GM12892 (cell line): Measurements from ENCODE around the gene SPTBN1.
"Not testable (repeated sequence)": the region's sequence is repeated elsewhere in the genome, so short reads cannot be mapped to it uniquely, and the experiment has no call there.

Source experiments
- DNase-seq: peaks from one replicate; pipeline ENCODE4 v3.0.0; 2011; ENCODE audit not compliant: insufficient read length
- FAIRE-seq: peaks from 2 replicates; lab custom pipeline; 2011; peaks lifted over from hg19 to GRCh38; lab: Jason Lieb, UNC
- POLR2A ChIP-seq: IDR thresholded peaks from 2 replicates; pipeline ENCODE4 v1.6.1; 2011; ENCODE audit warnings: low read depth, low read length, control low read depth
- POLR2AphosphoS5 ChIP-seq: IDR thresholded peaks from 2 replicates; pipeline ENCODE4 v1.6.1; 2011; ENCODE audit warnings: low read depth, low read length, control low read depth
- TAF1 ChIP-seq: IDR thresholded peaks from 2 replicates; pipeline ENCODE4 v1.6.1; 2011; ENCODE audit warnings: low read depth, mild to moderate bottlenecking, control low read depth, low read length, borderline replicate concordance

The SPTBN1 gene

DNA sequence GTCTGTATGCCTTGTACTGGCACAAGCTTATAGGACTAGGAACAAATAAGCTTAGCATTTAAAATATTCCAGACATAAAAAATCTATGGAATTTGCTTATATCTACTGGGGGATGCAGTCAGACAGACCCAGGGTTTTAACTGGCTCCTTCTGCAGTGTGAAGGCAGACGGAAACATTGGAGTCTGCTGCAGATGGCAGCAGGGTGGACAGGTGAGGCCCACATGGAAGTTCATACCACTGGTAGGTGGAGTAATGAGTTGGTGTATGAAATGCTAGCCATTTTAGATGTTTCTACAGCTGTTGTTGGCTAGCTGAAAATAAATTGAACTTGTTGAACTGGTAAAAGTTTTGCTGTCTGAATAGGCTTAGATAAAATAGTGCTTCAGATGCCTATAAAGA is 17.7 kb downstream of the SPTBN1 start:
- DNase-seq (no peak), FAIRE-seq (no peak)
- TF ChIP-seq POLR2A (no peak), POLR2AphosphoS5 (no peak), TAF1 (no peak)

GRCh38 chr2:54475285-54475684 is 19.2 kb downstream of the SPTBN1 start:
- TF ChIP-seq POLR2A (no peak), TAF1 (no peak), POLR2AphosphoS5 (no peak)
- no peak for FAIRE-seq

DNA sequence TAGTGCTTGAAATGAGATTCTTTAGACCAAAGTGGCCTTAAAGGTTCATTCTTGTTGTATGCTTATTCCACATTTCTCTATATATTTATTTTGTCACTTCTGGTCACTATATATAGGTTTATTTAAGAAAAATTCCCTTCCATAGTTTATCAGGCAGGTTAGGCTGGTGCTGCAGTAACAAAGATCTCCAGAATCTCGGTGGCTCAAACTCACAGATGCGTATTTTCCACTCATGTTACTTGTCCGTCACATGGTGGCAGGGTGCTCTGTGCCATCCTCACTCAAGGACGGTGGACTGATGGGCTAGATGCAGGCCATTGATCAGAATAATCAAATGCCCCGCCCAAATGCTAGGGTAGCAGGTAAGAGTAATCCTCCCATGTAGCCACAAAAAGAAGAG is 19.8 kb downstream of the SPTBN1 start:
- FAIRE-seq (no peak), DNase-seq (no peak)
- no peak for TF ChIP-seq POLR2A
- TF ChIP-seq POLR2AphosphoS5, result no peak
- TF ChIP-seq TAF1, result no peak

More at GRCh38 chr2:54475285-54475684, 19.2 kb downstream of the SPTBN1 start:
- no peak for DNase-seq

DNA sequence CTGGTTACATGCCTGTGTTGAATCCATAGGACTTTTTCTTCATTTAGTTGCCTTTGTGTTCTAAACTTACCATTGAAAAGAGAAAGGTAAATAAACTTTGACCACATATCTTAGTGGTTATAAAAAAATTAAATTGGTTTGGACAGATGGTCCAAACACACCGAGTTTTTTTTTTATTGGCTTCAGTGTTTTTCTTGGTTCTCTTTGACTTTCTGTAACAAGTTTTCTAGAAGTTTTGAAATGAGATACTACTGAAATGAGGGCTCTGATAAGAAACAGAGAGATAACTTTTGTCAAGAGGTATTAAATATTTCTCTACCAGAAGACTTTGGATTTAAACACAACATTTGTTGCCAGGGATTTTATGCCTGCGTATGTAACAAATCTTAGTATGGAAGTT is 20.7 kb downstream of the SPTBN1 start:
- no peak for FAIRE-seq
- TF ChIP-seq POLR2AphosphoS5 (no peak), TAF1 (no peak), POLR2A (no peak)
- DNase-seq, result no peak

- DNase-seq (no peak), FAIRE-seq (no peak)
- TF ChIP-seq TAF1, result no peak
- TF ChIP-seq POLR2AphosphoS5, result no peak
- TF ChIP-seq POLR2A, result no peak
Measured at GRCh38 chr2:54477896-54478295, 21.8 kb downstream of the SPTBN1 start.

GRCh38 chr2:54478899-54479298 is 22.8 kb downstream of the SPTBN1 start:
- no peak for FAIRE-seq
- TF ChIP-seq TAF1, result no peak

DNA sequence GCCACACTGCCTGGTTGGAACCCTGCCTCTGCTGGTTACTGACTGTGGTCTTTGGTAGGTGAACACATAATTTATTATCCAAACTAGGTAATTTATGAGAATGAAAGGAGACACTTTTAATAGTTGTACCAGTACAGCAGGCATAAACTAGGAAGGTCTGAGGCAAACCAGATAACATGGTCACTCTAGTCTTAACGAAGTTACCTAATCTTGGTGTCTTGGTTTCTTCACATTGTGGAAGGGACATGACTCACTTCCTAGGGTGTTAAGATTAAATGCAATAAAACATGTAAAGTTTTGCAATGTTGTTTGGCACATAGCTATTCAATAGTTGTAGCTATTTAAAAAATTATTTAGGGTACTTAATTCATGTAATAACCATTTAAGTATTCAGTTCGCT is 23.3 kb downstream of the SPTBN1 start:
- no peak for FAIRE-seq
- DNase-seq, result no peak
- TF ChIP-seq POLR2A, result no peak
- TF ChIP-seq POLR2AphosphoS5, result no peak

More at GRCh38 chr2:54478899-54479298, 22.8 kb downstream of the SPTBN1 start:
- DNase-seq, result no peak

DNA sequence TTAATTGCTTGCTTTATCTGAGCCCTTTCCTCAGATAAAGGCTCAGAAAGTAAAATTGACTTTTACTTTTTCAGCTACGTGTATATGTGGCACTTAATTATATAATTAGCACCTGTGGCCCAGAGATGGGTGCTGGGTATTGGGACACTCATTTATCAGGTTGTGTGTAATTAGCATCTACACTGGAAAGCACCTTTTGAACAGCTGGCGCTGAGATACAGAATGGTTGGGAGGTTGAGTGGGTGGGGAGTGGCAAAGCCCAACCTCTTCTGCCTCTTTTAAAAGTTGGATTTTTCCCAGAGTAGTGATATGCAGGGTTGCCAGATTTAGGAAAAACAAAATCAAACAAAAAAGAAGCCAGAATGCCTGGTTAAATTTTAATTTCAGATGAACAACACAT is 23.9 kb downstream of the SPTBN1 start:
- FAIRE-seq (no peak), DNase-seq (no peak)
- no peak for TF ChIP-seq POLR2A
- no peak for TF ChIP-seq POLR2AphosphoS5
- no peak for TF ChIP-seq TAF1

DNA sequence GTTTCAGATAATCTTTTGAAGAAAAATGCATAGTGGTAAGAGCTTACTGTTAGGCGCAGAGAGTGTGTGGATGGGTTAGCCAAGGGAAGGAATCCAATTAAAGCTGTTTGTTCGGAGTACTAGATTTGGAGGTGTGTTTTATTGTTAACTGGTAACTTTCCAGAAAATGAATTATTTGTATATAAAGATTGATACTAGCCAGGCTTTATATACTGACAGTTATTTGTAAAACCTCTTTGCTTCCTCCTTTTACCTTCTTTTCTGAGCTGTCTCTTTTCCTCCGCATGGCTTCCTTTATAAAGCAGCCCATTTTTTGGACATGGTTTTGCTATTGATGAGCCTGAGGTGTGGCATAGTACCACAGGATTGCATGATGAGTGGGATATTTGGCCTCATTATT is 25.6 kb downstream of the SPTBN1 start:
- FAIRE-seq (no peak), DNase-seq (no peak)
- no peak for TF ChIP-seq TAF1
- TF ChIP-seq POLR2A, result no peak
- no peak for TF ChIP-seq POLR2AphosphoS5

DNA sequence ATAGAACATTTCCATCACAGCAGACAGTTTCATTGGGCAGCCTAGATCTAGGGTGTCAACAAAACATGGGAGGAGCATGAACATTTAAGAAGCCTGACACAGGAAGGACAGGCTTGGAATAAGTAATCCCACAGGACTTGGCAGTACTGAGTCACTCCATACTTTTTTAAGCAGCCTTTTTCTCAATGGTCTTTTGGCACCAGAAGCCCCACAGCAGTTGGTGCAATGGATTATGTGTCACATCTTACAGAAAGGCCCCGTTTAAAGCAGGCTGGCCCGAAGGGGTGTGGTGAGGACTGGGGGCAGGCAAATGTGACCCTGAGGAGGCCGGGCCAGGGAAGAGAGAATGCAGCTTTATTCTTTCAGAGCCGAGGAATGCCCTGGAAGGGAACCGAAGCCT is 26.6 kb downstream of the SPTBN1 start:
- TF ChIP-seq POLR2AphosphoS5, result no peak
- TF ChIP-seq TAF1, result no peak
- TF ChIP-seq POLR2A, result no peak
- FAIRE-seq (no peak), DNase-seq (no peak)

DNA sequence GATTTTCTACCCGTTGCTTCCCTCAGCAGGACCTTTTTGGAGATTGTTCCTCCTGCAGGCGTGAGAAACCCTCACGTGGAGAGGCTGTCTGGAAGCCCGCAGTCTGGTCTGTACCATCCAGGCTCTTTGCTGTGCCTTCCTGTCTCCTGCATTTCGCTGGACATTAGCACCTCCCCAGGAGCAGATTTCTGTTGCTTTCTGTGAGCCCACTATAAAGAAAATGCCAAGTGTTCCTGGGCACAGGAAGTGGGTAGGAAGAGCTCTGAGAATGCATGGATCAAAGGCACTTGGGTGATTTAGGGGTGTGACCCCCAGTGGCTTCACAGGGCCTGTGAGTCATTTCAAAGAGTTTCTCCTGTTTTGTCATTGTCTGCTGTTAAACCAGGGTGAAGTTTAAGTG is 27.3 kb downstream of the SPTBN1 start:
- DNase-seq (no peak), FAIRE-seq (no peak)
- TF ChIP-seq POLR2AphosphoS5, result no peak
- TF ChIP-seq TAF1, result no peak
- TF ChIP-seq POLR2A, result no peak

- DNase-seq, FAIRE-seq: not testable (repeated sequence)
Measured at GRCh38 chr2:54485756-54486155, 29.6 kb downstream of the SPTBN1 start.

- FAIRE-seq, result no peak
- no peak for DNase-seq
- no peak for TF ChIP-seq POLR2A
- no peak for TF ChIP-seq TAF1
- TF ChIP-seq POLR2AphosphoS5, result no peak
Measured at GRCh38 chr2:54486766-54487165, 30.6 kb downstream of the SPTBN1 start.
